ENCODE measurements around the gene CARD19. TPM values are rescaled to one million over a fixed set of nuclear protein-coding genes. Genes with fewer than 3 reads are reported as not detected.

Gene CARD19
- total RNA-seq, 1 experiment from 2014 or later = 97.5 TPM

- TF ChIP-seq EZH2 (IDR thresholded peaks at IDR 0.05; ENCODE audit: low read depth) (no peak), CTCF (conservative IDR thresholded peaks at IDR 0.05) (no peak)
These were observed 51.6 kb downstream of the CARD19 start for GRCh38 chr9:93147632-93148031.

DNA sequence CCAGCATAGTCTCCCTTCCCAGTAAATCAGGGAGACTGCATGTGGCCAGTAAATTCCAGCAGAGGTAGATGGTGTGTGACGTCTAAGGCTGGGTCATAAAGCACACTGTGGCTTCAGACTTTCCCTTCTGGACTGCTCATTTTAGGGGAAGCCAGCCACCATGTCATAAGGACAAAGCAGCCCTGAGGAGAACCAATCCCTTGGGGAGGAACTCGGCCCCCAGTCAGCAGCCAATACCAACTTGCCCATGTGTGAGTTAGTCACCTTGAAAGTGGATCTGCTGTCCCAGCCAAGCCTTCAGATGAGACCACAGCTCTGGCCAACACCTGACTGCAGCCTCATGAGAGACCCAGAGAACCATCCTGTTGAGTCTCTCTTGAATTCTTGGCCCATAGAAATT lies 52.7 kb downstream of the CARD19 start:
- no peaks in the 10 kb centered on the region for H3K79me2 ChIP-seq (ENCODE audit: low read depth)
- no peak overlapping the region for H3K27ac ChIP-seq
- intact Hi-C loops (cut with micrococcal nuclease; ENCODE audit: unreplicated experiment) = no loop called here
- no peaks in the 10 kb centered on the region for H3K4me1 ChIP-seq (replicated peaks; ENCODE audit: insufficient read depth)
- H3K36me3 ChIP-seq (ENCODE audit: low read depth) = no peaks in the 10 kb centered on the region
- no peak overlapping the region for H2AFZ ChIP-seq
- peaks cover 5% of the 10 kb centered on the region; the same call in 1 of the 2 replicates for H3F3A ChIP-seq (ENCODE audit: insufficient read depth, low read depth)
- H3K4me2 ChIP-seq = no peak overlapping the region
- H3K9me2 ChIP-seq (ENCODE audit: insufficient read depth) = no peaks in the 10 kb centered on the region
- H3K4me3 ChIP-seq = no peak overlapping the region
- H4K20me1 ChIP-seq (ENCODE audit: insufficient read depth) = no peaks in the 10 kb centered on the region
- no peaks in the 10 kb centered on the region for H3K27me3 ChIP-seq (ENCODE audit: insufficient read depth, low read depth)
- DNase-seq = no peak
- ChIA-PET POLR2A (ENCODE audit: unreplicated experiment) (no interaction called here), CTCF (no interaction called here)
- no TSS peak for BruUV-seq (replicated peaks)
- TF ChIP-seq CTCF (conservative IDR thresholded peaks at IDR 0.05) (no peak), EZH2 (IDR thresholded peaks at IDR 0.05; ENCODE audit: low read depth) (no peak)
- H3K9me3 ChIP-seq (ENCODE audit: insufficient read depth, low read depth) = peaks cover 5% of the 10 kb centered on the region; the same call in 1 of the 2 replicates

More at GRCh38 chr9:93147632-93148031, 51.6 kb downstream of the CARD19 start:
- DNase-seq = no peak
- Histone ChIP-seq H3K4me3 (no peak overlapping the region), H3K9me2 (ENCODE audit: insufficient read depth) (no peaks in the 10 kb centered on the region), H4K20me1 (ENCODE audit: insufficient read depth) (no peaks in the 10 kb centered on the region), H3K79me2 (ENCODE audit: low read depth) (no peaks in the 10 kb centered on the region), H2AFZ (no peak overlapping the region), H3K4me2 (no peak overlapping the region), H3K36me3 (ENCODE audit: low read depth) (no peaks in the 10 kb centered on the region), H3K27ac (no peak overlapping the region), H3K27me3 (ENCODE audit: insufficient read depth, low read depth) (no peaks in the 10 kb centered on the region), H3K4me1 (replicated peaks; ENCODE audit: insufficient read depth) (no peaks in the 10 kb centered on the region), H3F3A (ENCODE audit: insufficient read depth, low read depth) (peaks cover 5% of the 10 kb centered on the region; the same call in 1 of the 2 replicates), H3K9me3 (ENCODE audit: insufficient read depth, low read depth) (peaks cover 5% of the 10 kb centered on the region; the same call in 1 of the 2 replicates)
- ChIA-PET POLR2A (ENCODE audit: unreplicated experiment) (no interaction called here), CTCF (no interaction called here)
- BruUV-seq (replicated peaks) = no TSS peak
- intact Hi-C loops (cut with micrococcal nuclease; ENCODE audit: unreplicated experiment) = no loop called here

GRCh38 chr9:93149361-93149760 lies 53.3 kb downstream of the CARD19 start:
- H3K27ac ChIP-seq = 0 out of 2 replicates have a peak overlapping the region, but pooled peaks have one; percentile 4
- H2AFZ ChIP-seq = no peak overlapping the region
- BruUV-seq (replicated peaks) = no TSS peak
- H3K36me3 ChIP-seq (ENCODE audit: low read depth) = no peaks in the 10 kb centered on the region
- intact Hi-C loops (cut with micrococcal nuclease; ENCODE audit: unreplicated experiment) = no loop called here
- ChIA-PET CTCF (no interaction called here), POLR2A (ENCODE audit: unreplicated experiment) (no interaction called here)
- no peaks in the 10 kb centered on the region for H3K27me3 ChIP-seq (ENCODE audit: insufficient read depth, low read depth)
- no peak for DNase-seq
- H3K4me3 ChIP-seq = no peak overlapping the region
- H3K9me3 ChIP-seq (ENCODE audit: insufficient read depth, low read depth) = peaks cover 5% of the 10 kb centered on the region; the same call in 1 of the 2 replicates
- H3F3A ChIP-seq (ENCODE audit: insufficient read depth, low read depth) = peaks cover 7% of the 10 kb centered on the region; the same call in 1 of the 2 replicates
- no peak overlapping the region for H3K4me2 ChIP-seq
- no peaks in the 10 kb centered on the region for H3K79me2 ChIP-seq (ENCODE audit: low read depth)
- TF ChIP-seq CTCF (conservative IDR thresholded peaks at IDR 0.05) (no peak), EZH2 (IDR thresholded peaks at IDR 0.05; ENCODE audit: low read depth) (no peak)
- H4K20me1 ChIP-seq (ENCODE audit: insufficient read depth) = no peaks in the 10 kb centered on the region
- no peaks in the 10 kb centered on the region for H3K9me2 ChIP-seq (ENCODE audit: insufficient read depth)
- no peaks in the 10 kb centered on the region for H3K4me1 ChIP-seq (replicated peaks; ENCODE audit: insufficient read depth)
